ENCODE data around the gene GNAQ. TPM values are rescaled to one million over a fixed set of nuclear protein-coding genes. Genes with fewer than 3 reads are reported as not detected.

The GNAQ gene
- total RNA-seq, 1 experiment from 2014 or later = 0.51 TPM

- BruUV-seq (replicated peaks) = no TSS peak
- H3K27ac ChIP-seq (ENCODE audit: low read length) = no peak overlapping the region
- no peaks in the 10 kb centered on the region for H4K20me1 ChIP-seq (ENCODE audit: low read length)
- no peaks in the 10 kb centered on the region for H3K27me3 ChIP-seq (ENCODE audit: low read length)
- H3K9ac ChIP-seq (ENCODE audit: low read length) = no peak overlapping the region
- H2AFZ ChIP-seq (ENCODE audit: low read length) = no peak overlapping the region
- H3K4me1 ChIP-seq (ENCODE audit: insufficient read depth, low read length) = no peaks in the 10 kb centered on the region
- TF ChIP-seq EZH2phosphoT487 (IDR thresholded peaks at IDR 0.05; ENCODE audit: borderline replicate concordance, low read length) = no peak
- no peak for TF ChIP-seq CTCF (conservative IDR thresholded peaks at IDR 0.05; ENCODE audit: low read depth, low read length)
- no peak for TF ChIP-seq EZH2 (IDR thresholded peaks at IDR 0.05; ENCODE audit: low read length, unreplicated experiment)
- H3K36me3 ChIP-seq (ENCODE audit: low read depth, low read length) = no peaks in the 10 kb centered on the region
- ATAC-seq (no peak), DNase-seq (no peak)
- ChIA-PET CTCF (no interaction called here), POLR2A (ENCODE audit: unreplicated experiment) (no interaction called here)
- H3K4me3 ChIP-seq (ENCODE audit: low read length) = no peak overlapping the region
- no peaks in the 10 kb centered on the region for H3K9me2 ChIP-seq (replicated peaks; ENCODE audit: low read length)
- H3K9me3 ChIP-seq (ENCODE audit: low read length) = no peaks in the 10 kb centered on the region
- intact Hi-C loops (cut with micrococcal nuclease) = no loop called here
- H3F3A ChIP-seq (ENCODE audit: low read length, unreplicated experiment) = no peaks in the 10 kb centered on the region
- no peaks in the 10 kb centered on the region for H3K79me2 ChIP-seq (ENCODE audit: low read length)
- no peak overlapping the region for H3K4me2 ChIP-seq (ENCODE audit: low read length)
Measured at GRCh38 chr9:77964258-77964657, 67.4 kb downstream of the GNAQ start.

GRCh38 chr9:77961541-77961940, 70.1 kb downstream of the GNAQ start:
- ATAC-seq (no peak), DNase-seq (no peak)
- Histone ChIP-seq H3K9me3 (ENCODE audit: low read length) (no peaks in the 10 kb centered on the region), H4K20me1 (ENCODE audit: low read length) (no peaks in the 10 kb centered on the region), H3K4me3 (ENCODE audit: low read length) (no peak overlapping the region), H3K9ac (ENCODE audit: low read length) (no peak overlapping the region), H3K4me1 (ENCODE audit: insufficient read depth, low read length) (no peaks in the 10 kb centered on the region), H3K4me2 (ENCODE audit: low read length) (no peak overlapping the region), H3F3A (ENCODE audit: low read length, unreplicated experiment) (no peaks in the 10 kb centered on the region), H3K79me2 (ENCODE audit: low read length) (no peaks in the 10 kb centered on the region), H3K36me3 (ENCODE audit: low read depth, low read length) (no peaks in the 10 kb centered on the region), H2AFZ (ENCODE audit: low read length) (no peak overlapping the region), H3K27ac (ENCODE audit: low read length) (no peak overlapping the region), H3K27me3 (ENCODE audit: low read length) (no peaks in the 10 kb centered on the region), H3K9me2 (replicated peaks; ENCODE audit: low read length) (no peaks in the 10 kb centered on the region)
- no TSS peak for BruUV-seq (replicated peaks)
- ChIA-PET CTCF (no interaction called here), POLR2A (ENCODE audit: unreplicated experiment) (no interaction called here)
- intact Hi-C loops (cut with micrococcal nuclease) = no loop called here
- no peak for TF ChIP-seq EZH2 (IDR thresholded peaks at IDR 0.05; ENCODE audit: low read length, unreplicated experiment)
- no peak for TF ChIP-seq CTCF (conservative IDR thresholded peaks at IDR 0.05; ENCODE audit: low read depth, low read length)
- TF ChIP-seq EZH2phosphoT487 (IDR thresholded peaks at IDR 0.05; ENCODE audit: borderline replicate concordance, low read length) = no peak

- no peak overlapping the region for H3K27ac ChIP-seq (ENCODE audit: low read length)
- no peak overlapping the region for H2AFZ ChIP-seq (ENCODE audit: low read length)
- TF ChIP-seq EZH2 (IDR thresholded peaks at IDR 0.05; ENCODE audit: low read length, unreplicated experiment) (no peak), EZH2phosphoT487 (IDR thresholded peaks at IDR 0.05; ENCODE audit: borderline replicate concordance, low read length) (no peak), CTCF (conservative IDR thresholded peaks at IDR 0.05; ENCODE audit: low read depth, low read length) (no peak)
- intact Hi-C loops (cut with micrococcal nuclease) = no loop called here
- ATAC-seq (no peak), DNase-seq (no peak)
- no peak overlapping the region for H3K4me3 ChIP-seq (ENCODE audit: low read length)
- H3F3A ChIP-seq (ENCODE audit: low read length, unreplicated experiment) = no peaks in the 10 kb centered on the region
- H4K20me1 ChIP-seq (ENCODE audit: low read length) = no peaks in the 10 kb centered on the region
- no peaks in the 10 kb centered on the region for H3K36me3 ChIP-seq (ENCODE audit: low read depth, low read length)
- ChIA-PET CTCF (no interaction called here), POLR2A (ENCODE audit: unreplicated experiment) (no interaction called here)
- H3K27me3 ChIP-seq (ENCODE audit: low read length) = no peaks in the 10 kb centered on the region
- no peaks in the 10 kb centered on the region for H3K79me2 ChIP-seq (ENCODE audit: low read length)
- H3K9ac ChIP-seq (ENCODE audit: low read length) = no peak overlapping the region
- no peaks in the 10 kb centered on the region for H3K9me2 ChIP-seq (replicated peaks; ENCODE audit: low read length)
- no TSS peak for BruUV-seq (replicated peaks)
- H3K9me3 ChIP-seq (ENCODE audit: low read length) = no peaks in the 10 kb centered on the region
- H3K4me1 ChIP-seq (ENCODE audit: insufficient read depth, low read length) = no peaks in the 10 kb centered on the region
- H3K4me2 ChIP-seq (ENCODE audit: low read length) = no peak overlapping the region
Measured at GRCh38 chr9:77960356-77961153, 71.1 kb downstream of the GNAQ start.
